SK-N-SH (cell line): Measurements from ENCODE around the gene TPRX2. TPM values are rescaled to one million over a fixed set of nuclear protein-coding genes. Genes with fewer than 3 reads are reported as not detected.

Source experiments
- CTCF ChIA-PET: fragments of 300-600, 350-600 bp; formaldehyde crosslinking; extraction: SDS; loops from one replicate; lab custom pipeline; 2021; lab: Yijun Ruan, JAX
- POLR2A ChIA-PET: fragments of 350-600 bp; sonication (Branson Sonifier 250); formaldehyde crosslinking; extraction: SDS; loops from one replicate; lab custom pipeline; 2020; ENCODE audit warnings: antibody characterized with exemption, inconsistent platforms; lab: Yijun Ruan, JAX
- DNase-seq: peaks from one replicate; pipeline ENCODE4 v3.0.0; 2012
- H2AFZ ChIP-seq: fragments of 200-600 bp; sonication (generic); 2 replicates; pipeline ENCODE4 v1.8.1; 2016; ENCODE audit warnings: antibody characterized with exemption, mild to moderate bottlenecking, low read depth
- H3F3A ChIP-seq: fragments of 200-600 bp; sonication (generic); replicated peaks from 2 replicates; pipeline ENCODE3; 2016; ENCODE audit warnings: antibody characterized with exemption, mild to moderate bottlenecking; ENCODE audit not compliant: insufficient read depth
- H3K27ac ChIP-seq, 2 experiments: fragments of 200-500 bp in 1 of 2; fragments of 200-600 bp in 1 of 2; sonication (Bioruptor generic) in 1 of 2; sonication (generic), shearing (Covaris generic) in 1 of 2; 2 replicates each; pipeline versions ENCODE4 v1.5.1 to v1.6.1; 2014 to 2016; ENCODE audit warnings: low read depth in 2 of 2, inconsistent platforms in 1 of 2, low read length in 1 of 2, mild to moderate bottlenecking in 1 of 2, mixed read lengths in 1 of 2
- H3K27me3 ChIP-seq: fragments of 200-600 bp; sonication (generic), shearing (Covaris generic); 2 replicates; pipeline ENCODE4 v1.6.1; 2016; ENCODE audit warnings: mixed run types; ENCODE audit not compliant: insufficient read depth
- H3K36me3 ChIP-seq, 2 experiments: fragments of 200-500 bp in 1 of 2; fragments of 200-600 bp in 1 of 2; sonication (Bioruptor generic) in 1 of 2; sonication (generic) in 1 of 2; replicated peaks in 1 of 2; 2 replicates each; pipeline versions ENCODE3 to v1.5.1; 2014 to 2016; ENCODE audit warnings: low read length in 1 of 2, mild to moderate bottlenecking in 1 of 2; ENCODE audit not compliant: insufficient read depth in 2 of 2, control insufficient read depth in 1 of 2
- H3K4me1 ChIP-seq, 2 experiments: fragments of 200-500 bp in 1 of 2; fragments of 200-600 bp in 1 of 2; sonication (Bioruptor generic) in 1 of 2; sonication (generic), shearing (Covaris generic) in 1 of 2; 2 replicates each; pipeline versions ENCODE4 v1.5.1 to v1.6.1; 2014 to 2016; ENCODE audit warnings: low read depth in 1 of 2, low read length in 1 of 2, mixed run types in 1 of 2; ENCODE audit not compliant: insufficient read depth in 2 of 2, control insufficient read depth in 1 of 2
- H3K4me2 ChIP-seq: fragments of 200-600 bp; sonication (generic), shearing (Covaris generic); 2 replicates; pipeline ENCODE4 v1.6.1; 2017; ENCODE audit warnings: mixed run types
- H3K4me3 ChIP-seq, 2 experiments: fragments of 200-500 bp in 1 of 2; fragments of 200-600 bp in 1 of 2; sonication (Bioruptor generic) in 1 of 2; sonication (generic), shearing (Covaris generic) in 1 of 2; 2 replicates each; pipeline versions ENCODE4 v1.5.1 to v1.8.1; 2014 to 2016; ENCODE audit warnings: low read depth in 2 of 2, inconsistent platforms in 1 of 2, low read length in 1 of 2, mild to moderate bottlenecking in 1 of 2, mixed read lengths in 1 of 2, moderate library complexity in 1 of 2
- H3K79me2 ChIP-seq: fragments of 200-600 bp; sonication (generic); 2 replicates; pipeline ENCODE4 v1.8.1; 2017; ENCODE audit warnings: mild to moderate bottlenecking; ENCODE audit not compliant: insufficient read depth
- H3K9ac ChIP-seq: fragments of 200-600 bp; sonication (generic); 2 replicates; pipeline ENCODE4 v1.6.1; 2017; ENCODE audit warnings: mixed run types
- H3K9me2 ChIP-seq: fragments of 200-600 bp; sonication (generic); 2 replicates; pipeline ENCODE4 v1.6.1; 2017; ENCODE audit warnings: mixed run types
- H3K9me3 ChIP-seq: fragments of 200-600 bp; sonication (generic); 2 replicates; pipeline ENCODE4 v1.6.1; 2017; ENCODE audit warnings: mixed run types, mild to moderate bottlenecking, moderate library complexity
- H4K20me1 ChIP-seq: fragments of 200-600 bp; sonication (generic); 2 replicates; pipeline ENCODE4 v1.6.1; 2017; ENCODE audit warnings: mild to moderate bottlenecking, mixed run types; ENCODE audit not compliant: insufficient read depth
- CHD2 ChIP-seq: fragments of 150-350 bp; IDR thresholded peaks from 2 replicates; pipeline ENCODE4 v1.6.1; 2018; ENCODE audit warnings: low read length; ENCODE audit not compliant: partially characterized antibody
- CTCF ChIP-seq: fragments of 200-600 bp; sonication (generic); IDR thresholded peaks from 2 replicates; pipeline ENCODE4 v1.6.1; 2017; ENCODE audit warnings: antibody characterized with exemption, mild to moderate bottlenecking, moderate library complexity
- ELF1 ChIP-seq: IDR thresholded peaks from 2 replicates; pipeline ENCODE4 v1.4.0; 2012
- EP300 ChIP-seq, 2 experiments: IDR thresholded peaks; 2 replicates each; pipeline versions ENCODE4 v1.4.0 to v1.6.1; 2012; ENCODE audit warnings: borderline replicate concordance in 1 of 2, low read depth in 1 of 2, low read length in 1 of 2
- EZH2phosphoT487 ChIP-seq: fragments of 200-600 bp; sonication (generic); IDR thresholded peaks from 2 replicates; pipeline ENCODE4 v1.6.1; 2017; ENCODE audit warnings: low read depth, mixed run types, mild to moderate bottlenecking, antibody characterized with exemption, moderate library complexity, borderline replicate concordance
- FOSL2 ChIP-seq: IDR thresholded peaks from 2 replicates; pipeline ENCODE4 v1.4.0; 2012; ENCODE audit warnings: low read depth, mild to moderate bottlenecking, moderate library complexity, borderline replicate concordance
- FOXJ3 ChIP-seq: sonication (generic); formaldehyde crosslinking; IDR thresholded peaks from 2 replicates; pipeline ENCODE4 v1.5.1; 2020; ENCODE audit warnings: mild to moderate bottlenecking, missing genetic modification reagents
- GABPA ChIP-seq: IDR thresholded peaks from 2 replicates; pipeline ENCODE4 v1.4.0; 2012; ENCODE audit warnings: low read depth, mild to moderate bottlenecking
- GATA2 ChIP-seq: sonication (generic); formaldehyde crosslinking; IDR thresholded peaks from 2 replicates; pipeline ENCODE4 v1.5.0; 2020; ENCODE audit warnings: mild to moderate bottlenecking, missing genetic modification reagents
- MEF2A ChIP-seq: IDR thresholded peaks from 2 replicates; pipeline ENCODE4 v1.4.0; 2012; ENCODE audit warnings: low read depth, borderline replicate concordance
- NRF1 ChIP-seq: IDR thresholded peaks from 2 replicates; pipeline ENCODE4 v1.6.1; 2012; ENCODE audit warnings: low read depth, mild to moderate bottlenecking, low read length
- POLR2AphosphoS5 ChIP-seq: IDR thresholded peaks from 2 replicates; pipeline ENCODE4 v1.6.1; 2012; ENCODE audit warnings: low read depth, low read length
- RXRA ChIP-seq: IDR thresholded peaks from 2 replicates; pipeline ENCODE4 v1.4.0; 2012; ENCODE audit warnings: low read depth, mild to moderate bottlenecking, borderline replicate concordance
- TAF1 ChIP-seq: IDR thresholded peaks from 2 replicates; pipeline ENCODE4 v1.6.1; 2012; ENCODE audit warnings: low read depth, mild to moderate bottlenecking, low read length, moderate library complexity, borderline replicate concordance
- TCF12 ChIP-seq: IDR thresholded peaks from 2 replicates; pipeline ENCODE4 v1.4.0; 2012
- TEAD4 ChIP-seq: IDR thresholded peaks from 2 replicates; pipeline ENCODE4 v1.4.0; 2012; ENCODE audit warnings: mild to moderate bottlenecking, borderline replicate concordance; ENCODE audit not compliant: insufficient read depth
- YY1 ChIP-seq: IDR thresholded peaks from 2 replicates; pipeline ENCODE4 v1.4.0; 2012; ENCODE audit warnings: low read depth, mild to moderate bottlenecking
- WGBS: methylation state at CpG from one replicate; pipeline ENCODE4 v1.1.6; 2017; ENCODE audit warnings: low lambda C conversion rate; 5-methylcytosine and 5-hydroxymethylcytosine counted together
- polyA plus RNA-seq, 3 experiments: library from polyadenylated mRNA; depleted of rRNA; stranded (reverse); fragments of >200 nt; gene quantifications; 2 replicates each; pipeline ENCODE4 v1.2.3, GENCODE V29; 2012
- TF ChIP-seq, protein P1 (sequence below): fragments of 150-350 bp; IDR thresholded peaks from 2 replicates; pipeline ENCODE4 v1.6.1; 2017; ENCODE audit warnings: antibody characterized with exemption, low read length, low read depth, borderline replicate concordance
- TF ChIP-seq, protein P2 (sequence below): IDR thresholded peaks from 2 replicates; pipeline ENCODE4; 2012
- TF ChIP-seq, protein P3 (sequence below): fragments of 150-350 bp; IDR thresholded peaks from 2 replicates; pipeline ENCODE4 v1.6.1; 2016; ENCODE audit warnings: mild to moderate bottlenecking, low read depth, low read length
- TF ChIP-seq, protein P4 (sequence below): IDR thresholded peaks from 2 replicates; pipeline ENCODE4 v1.4.0; 2012; ENCODE audit warnings: low read depth, borderline replicate concordance

TPRX2 gene
- polyA plus RNA-seq, 1 of the 3 experiments (the other 2 are of a cell fraction) = not detected

- H3K79me2 ChIP-seq = no peaks in the 10 kb centered on the region
- TF ChIP-seq TEAD4 = no peak
- TF ChIP-seq FOSL2 = no peak
- TF ChIP-seq TAF1 = no peak
- no peak for TF ChIP-seq MEF2A
- no peak for TF ChIP-seq YY1
- TF ChIP-seq, protein P1, sequence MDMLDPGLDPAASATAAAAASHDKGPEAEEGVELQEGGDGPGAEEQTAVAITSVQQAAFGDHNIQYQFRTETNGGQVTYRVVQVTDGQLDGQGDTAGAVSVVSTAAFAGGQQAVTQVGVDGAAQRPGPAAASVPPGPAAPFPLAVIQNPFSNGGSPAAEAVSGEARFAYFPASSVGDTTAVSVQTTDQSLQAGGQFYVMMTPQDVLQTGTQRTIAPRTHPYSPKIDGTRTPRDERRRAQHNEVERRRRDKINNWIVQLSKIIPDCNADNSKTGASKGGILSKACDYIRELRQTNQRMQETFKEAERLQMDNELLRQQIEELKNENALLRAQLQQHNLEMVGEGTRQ = no peak
- no peak for TF ChIP-seq CHD2
- TF ChIP-seq POLR2AphosphoS5 = no peak
- TF ChIP-seq TCF12 = no peak
- no peak for TF ChIP-seq NRF1
- TF ChIP-seq, protein P2, sequence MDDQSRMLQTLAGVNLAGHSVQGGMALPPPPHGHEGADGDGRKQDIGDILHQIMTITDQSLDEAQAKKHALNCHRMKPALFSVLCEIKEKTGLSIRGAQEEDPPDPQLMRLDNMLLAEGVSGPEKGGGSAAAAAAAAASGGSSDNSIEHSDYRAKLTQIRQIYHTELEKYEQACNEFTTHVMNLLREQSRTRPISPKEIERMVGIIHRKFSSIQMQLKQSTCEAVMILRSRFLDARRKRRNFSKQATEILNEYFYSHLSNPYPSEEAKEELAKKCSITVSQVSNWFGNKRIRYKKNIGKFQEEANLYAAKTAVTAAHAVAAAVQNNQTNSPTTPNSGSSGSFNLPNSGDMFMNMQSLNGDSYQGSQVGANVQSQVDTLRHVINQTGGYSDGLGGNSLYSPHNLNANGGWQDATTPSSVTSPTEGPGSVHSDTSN = no peak
- no peak for TF ChIP-seq GABPA
- no peak for TF ChIP-seq EP300 (IDR thresholded peaks at IDR 0.05; ENCODE audit: borderline replicate concordance in 1 of 2, low read depth in 1 of 2, low read length in 1 of 2)
- no peaks in the 10 kb centered on the region for H4K20me1 ChIP-seq
- WGBS = 22% methylated on average over 8 of the region's 9 CpGs
- H3F3A ChIP-seq = no peaks in the 10 kb centered on the region
- DNase-seq = no peak
- no peak overlapping the region for H2AFZ ChIP-seq
- no peak overlapping the region for H3K4me3 ChIP-seq
- POLR2A ChIA-PET = no interaction called here
- H3K27ac ChIP-seq = no peak overlapping the region
- CTCF ChIA-PET = no interaction called here
- no peaks in the 10 kb centered on the region for H3K36me3 ChIP-seq
- H3K4me2 ChIP-seq = no peak overlapping the region
- H3K27me3 ChIP-seq = peaks cover 58% of the 10 kb centered on the region
- H3K4me1 ChIP-seq = no peaks in the 10 kb centered on the region
- H3K9me3 ChIP-seq = no peaks in the 10 kb centered on the region
- no peak overlapping the region for H3K9ac ChIP-seq
- H3K9me2 ChIP-seq = no peaks in the 10 kb centered on the region
Observed at GRCh38 chr19:47897861-47898260, 38.8 kb downstream of the TPRX2 start.

DNA sequence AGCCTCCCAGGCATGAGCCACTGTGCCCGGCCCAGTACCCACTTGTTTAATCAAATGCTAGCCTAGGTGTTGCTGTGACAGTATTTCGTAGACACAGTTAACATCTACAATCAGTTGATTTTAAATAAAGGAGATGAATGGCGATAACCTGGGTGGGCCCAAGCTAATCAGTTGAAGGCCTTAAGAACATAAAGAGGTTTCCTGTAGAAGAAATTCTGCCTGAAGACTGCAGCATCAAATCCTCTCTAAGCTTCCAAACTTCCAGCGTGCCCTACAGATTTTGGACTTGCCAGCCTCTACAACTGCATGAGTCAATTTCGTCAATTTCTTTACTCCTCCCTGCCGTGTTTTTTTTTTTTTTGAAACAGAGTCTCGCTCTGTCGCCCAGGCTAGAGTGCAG lies 40.3 kb downstream of the TPRX2 start:
- no peak for DNase-seq
- 16% methylated on average over 8 of the region's 8 CpGs for WGBS
- no peaks in the 10 kb centered on the region for H3K9me2 ChIP-seq
- H3K4me3 ChIP-seq = no peak overlapping the region
- no peaks in the 10 kb centered on the region for H3K36me3 ChIP-seq
- H3K4me1 ChIP-seq = no peaks in the 10 kb centered on the region
- H3F3A ChIP-seq = no peaks in the 10 kb centered on the region
- no peaks in the 10 kb centered on the region for H3K9me3 ChIP-seq
- H3K9ac ChIP-seq = no peak overlapping the region
- no peak overlapping the region for H3K27ac ChIP-seq
- no peaks in the 10 kb centered on the region for H3K79me2 ChIP-seq
- H3K4me2 ChIP-seq = no peak overlapping the region
- ChIA-PET POLR2A (no interaction called here), CTCF (no interaction called here)
- no peaks in the 10 kb centered on the region for H4K20me1 ChIP-seq
- peaks cover 61% of the 10 kb centered on the region for H3K27me3 ChIP-seq
- no peak overlapping the region for H2AFZ ChIP-seq
- TF ChIP-seq RXRA = no peak
- TF ChIP-seq EZH2phosphoT487 = no peak
- no peak for TF ChIP-seq FOXJ3
- no peak for TF ChIP-seq POLR2AphosphoS5
- no peak for TF ChIP-seq GABPA
- TF ChIP-seq EP300 (IDR thresholded peaks at IDR 0.05; ENCODE audit: borderline replicate concordance in 1 of 2, low read depth in 1 of 2, low read length in 1 of 2) = no peak
- no peak for TF ChIP-seq ELF1
- TF ChIP-seq, protein P1 = no peak
- TF ChIP-seq GATA2 (CRISPR knock-in tag) = no peak
- TF ChIP-seq TAF1 = no peak
- TF ChIP-seq CTCF = no peak
- TF ChIP-seq, protein P3, sequence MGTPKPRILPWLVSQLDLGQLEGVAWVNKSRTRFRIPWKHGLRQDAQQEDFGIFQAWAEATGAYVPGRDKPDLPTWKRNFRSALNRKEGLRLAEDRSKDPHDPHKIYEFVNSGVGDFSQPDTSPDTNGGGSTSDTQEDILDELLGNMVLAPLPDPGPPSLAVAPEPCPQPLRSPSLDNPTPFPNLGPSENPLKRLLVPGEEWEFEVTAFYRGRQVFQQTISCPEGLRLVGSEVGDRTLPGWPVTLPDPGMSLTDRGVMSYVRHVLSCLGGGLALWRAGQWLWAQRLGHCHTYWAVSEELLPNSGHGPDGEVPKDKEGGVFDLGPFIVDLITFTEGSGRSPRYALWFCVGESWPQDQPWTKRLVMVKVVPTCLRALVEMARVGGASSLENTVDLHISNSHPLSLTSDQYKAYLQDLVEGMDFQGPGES = no peak
- no peak for TF ChIP-seq MEF2A
- TF ChIP-seq, protein P4, sequence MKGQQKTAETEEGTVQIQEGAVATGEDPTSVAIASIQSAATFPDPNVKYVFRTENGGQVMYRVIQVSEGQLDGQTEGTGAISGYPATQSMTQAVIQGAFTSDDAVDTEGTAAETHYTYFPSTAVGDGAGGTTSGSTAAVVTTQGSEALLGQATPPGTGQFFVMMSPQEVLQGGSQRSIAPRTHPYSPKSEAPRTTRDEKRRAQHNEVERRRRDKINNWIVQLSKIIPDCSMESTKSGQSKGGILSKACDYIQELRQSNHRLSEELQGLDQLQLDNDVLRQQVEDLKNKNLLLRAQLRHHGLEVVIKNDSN = no peak
- no peak for TF ChIP-seq CHD2
